CD14-positive monocyte (primary cell): ENCODE results near the gene CACNA1C. TPM values are rescaled to one million over a fixed set of nuclear protein-coding genes. Genes with fewer than 3 reads are reported as not detected.

Experiments used
- DNase-seq, 3 donors: peaks; one replicate each; pipeline ENCODE4 v3.0.0-alpha.2; 2011 to 2022
- H2AFZ ChIP-seq: 2 replicates; pipeline ENCODE4 v1.6.0; 2012; ENCODE audit warnings: mild to moderate bottlenecking, low read depth, low read length, inconsistent platforms; ENCODE audit not compliant: insufficient read depth, poor library complexity, severe bottlenecking
- H3K27ac ChIP-seq, 2 donors: 1 replicate in 1 of 2; 2 replicates in 1 of 2; pipeline ENCODE4 v1.5.1; 2012 to 2013; ENCODE audit warnings: low read length in 2 of 2, control low read depth in 1 of 2, inconsistent platforms in 1 of 2, low read depth in 1 of 2, mild to moderate bottlenecking in 1 of 2
- H3K27me3 ChIP-seq, 2 donors: one replicate each; pipeline versions ENCODE4 v1.6.0 to v1.6.1; 2011 to 2013; ENCODE audit warnings: low read length in 2 of 2; ENCODE audit not compliant: control insufficient read depth in 2 of 2, insufficient read depth in 2 of 2
- H3K36me3 ChIP-seq, 2 donors: replicated peaks in 1 of 2; 1 replicate in 1 of 2; 2 replicates in 1 of 2; pipeline versions ENCODE4 v1.5.1 to v1.6.1; 2012 to 2013; ENCODE audit warnings: low read length in 2 of 2, control low read depth in 1 of 2, inconsistent platforms in 1 of 2, mild to moderate bottlenecking in 1 of 2; ENCODE audit not compliant: insufficient read depth in 2 of 2, control insufficient read depth in 1 of 2
- H3K4me1 ChIP-seq, 2 donors: 1 replicate in 1 of 2; 2 replicates in 1 of 2; pipeline versions ENCODE4 v1.5.1 to v1.6.1; 2012 to 2013; ENCODE audit warnings: low read length in 2 of 2, control low read depth in 1 of 2, inconsistent platforms in 1 of 2, mild to moderate bottlenecking in 1 of 2, moderate library complexity in 1 of 2; ENCODE audit not compliant: insufficient read depth in 2 of 2, control insufficient read depth in 1 of 2
- H3K4me2 ChIP-seq: replicated peaks from 2 replicates; pipeline ENCODE3; 2012; ENCODE audit warnings: low read length, moderate library complexity, mild to moderate bottlenecking; ENCODE audit not compliant: poor library complexity, severe bottlenecking; ENCODE audit errors: extremely low read depth
- H3K4me3 ChIP-seq, 3 experiments: fragments of 200-600 bp in 1 of 3; sonication (generic) in 1 of 3; replicated peaks in 1 of 3; 1 replicate in 2 of 3; 2 replicates in 1 of 3; pipeline ENCODE4 v1.5.1; 2011 to 2013; ENCODE audit warnings: low read length in 3 of 3, mild to moderate bottlenecking in 3 of 3, control low read depth in 2 of 3, low read depth in 2 of 3, inconsistent platforms in 1 of 3, moderate library complexity in 1 of 3
- H3K79me2 ChIP-seq: 2 replicates; pipeline ENCODE4 v1.6.0; 2012; ENCODE audit warnings: mild to moderate bottlenecking, control low read depth, inconsistent platforms, low read length, moderate library complexity; ENCODE audit not compliant: insufficient read depth
- H3K9ac ChIP-seq: 2 replicates; pipeline ENCODE4 v1.6.0; 2017; ENCODE audit warnings: low read length, mild to moderate bottlenecking; ENCODE audit not compliant: insufficient read depth, poor library complexity, severe bottlenecking
- H3K9me3 ChIP-seq, 2 donors: replicated peaks in 1 of 2; 1 replicate in 1 of 2; 2 replicates in 1 of 2; pipeline versions ENCODE4 v1.5.1 to v1.6.1; 2012 to 2013; ENCODE audit warnings: low read length in 2 of 2, control low read depth in 1 of 2; ENCODE audit not compliant: control insufficient read depth in 1 of 2, insufficient read depth in 1 of 2
- H4K20me1 ChIP-seq: 2 replicates; pipeline ENCODE4 v1.6.0; 2012; ENCODE audit warnings: mild to moderate bottlenecking, low read length, control low read depth, moderate library complexity; ENCODE audit not compliant: insufficient read depth
- H3K27ac Mint-ChIP-seq, 7 donors: one replicate each; pipeline ENCODE4 v1.8.0; 2020; ENCODE audit warnings: mild to moderate bottlenecking in 7 of 7, mixed read lengths in 7 of 7, moderate library complexity in 6 of 7, inconsistent platforms in 2 of 7
- H3K27me3 Mint-ChIP-seq, 3 donors: one replicate each; pipeline ENCODE4 v1.8.0; 2021 to 2022; ENCODE audit warnings: low read depth in 3 of 3, mild to moderate bottlenecking in 3 of 3, mixed read lengths in 3 of 3, moderate library complexity in 3 of 3, inconsistent platforms in 1 of 3
- H3K36me3 Mint-ChIP-seq, 2 donors: one replicate each; pipeline ENCODE4 v1.8.0; 2020; ENCODE audit warnings: mixed read lengths in 2 of 2, inconsistent platforms in 1 of 2, mild to moderate bottlenecking in 1 of 2
- H3K4me1 Mint-ChIP-seq: one replicate; pipeline ENCODE4 v1.8.0; 2020; ENCODE audit warnings: mild to moderate bottlenecking, mixed read lengths
- H3K4me3 Mint-ChIP-seq, 2 donors: one replicate each; pipeline ENCODE4 v1.8.0; 2020; ENCODE audit warnings: mild to moderate bottlenecking in 2 of 2, mixed read lengths in 2 of 2, moderate library complexity in 1 of 2
- H3K9me3 Mint-ChIP-seq, 7 donors: one replicate each; pipeline ENCODE4 v1.8.0; 2020 to 2022; ENCODE audit warnings: mixed read lengths in 7 of 7, mild to moderate bottlenecking in 6 of 7, moderate library complexity in 6 of 7, inconsistent platforms in 2 of 7
- CTCF ChIP-seq: fragments of 200-600 bp; IDR thresholded peaks from one replicate; pipeline ENCODE4 v1.8.0; 2022; ENCODE audit warnings: antibody characterized with exemption, mild to moderate bottlenecking
- WGBS: methylation state at CpG from one replicate; pipeline ENCODE4 v1.1.5; 2013; ENCODE audit warnings: missing lambda C conversion rate; ENCODE audit not compliant: insufficient coverage; 5-methylcytosine and 5-hydroxymethylcytosine counted together
- intact Hi-C, 2 donors: fragments of 100-400 bp; cut with micrococcal nuclease; formaldehyde crosslinking; loops; one replicate each; pipeline versions ENCODE4 v1.15.0 to v1.15.1; 2023
- polyA plus RNA-seq, 3 donors: library from polyadenylated mRNA; depleted of rRNA in 1 of 3; unstranded in 2 of 3; stranded (reverse) in 1 of 3; fragments of 300-500 nt in 2 of 3; fragments of >200 nt in 1 of 3; fragmentation: Illumina TruSeq in 2 of 3; gene quantifications; 1 replicate in 2 of 3; 2 replicates in 1 of 3; pipeline ENCODE4 v1.2.3, GENCODE V29; 2012 to 2021

Gene CACNA1C
- polyA plus RNA-seq, 3 donors: not detected

DNA sequence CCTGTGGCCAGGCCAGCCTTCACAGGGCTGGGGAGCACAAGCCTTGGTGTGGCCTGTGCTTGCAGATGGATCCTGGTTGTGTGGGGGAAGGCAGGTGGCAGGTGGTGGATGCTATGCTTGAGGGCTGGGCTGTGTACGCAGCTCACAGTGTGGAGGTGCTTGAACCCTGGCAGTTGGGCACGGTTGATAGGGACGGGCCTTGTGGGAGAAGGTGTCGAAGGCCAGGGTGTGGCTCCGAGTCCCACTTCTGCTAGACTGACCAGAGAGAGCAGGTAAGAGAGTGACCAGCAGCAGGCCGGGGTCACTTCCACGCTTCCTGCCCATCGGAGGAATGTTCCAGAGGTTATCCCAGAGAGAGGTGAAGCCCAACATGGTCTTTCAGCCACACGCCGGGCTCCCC is 85.5 kb downstream of the CACNA1C start:
- Histone ChIP-seq H2AFZ (no peak overlapping the region), H3K27me3 (no peaks in the 10 kb centered on the region), H3K4me3 (no peak overlapping the region), H3K36me3 (no peaks in the 10 kb centered on the region), H3K79me2 (no peaks in the 10 kb centered on the region), H3K9me3 (no peaks in the 10 kb centered on the region), H3K27ac (no peak overlapping the region), H3K9ac (no peak overlapping the region), H4K20me1 (no peaks in the 10 kb centered on the region), H3K4me2 (no peak overlapping the region), H3K4me1 (no peaks in the 10 kb centered on the region)
- Mint-ChIP-seq H3K4me3 (no peak overlapping the region), H3K36me3 (no peaks in the 10 kb centered on the region), H3K27me3 (no peaks in the 10 kb centered on the region), H3K27ac (peak overlapping the region in 1 of 7 donors; percentile 22), H3K9me3 (peaks cover 0 to 3% (median 2%) of the 10 kb centered on the region in 7 donors), H3K4me1 (no peaks in the 10 kb centered on the region)
- 99% methylated on average over 10 of the region's 10 CpGs for WGBS
- TF ChIP-seq CTCF: no peak
- intact Hi-C loops: no loop called here
- no peak for DNase-seq

GRCh38 chr12:2138871-2139308 is 86.1 kb downstream of the CACNA1C start:
- no peaks in the 10 kb centered on the region for H3K36me3 Mint-ChIP-seq
- Histone ChIP-seq H2AFZ (no peak overlapping the region), H4K20me1 (no peaks in the 10 kb centered on the region), H3K9ac (no peak overlapping the region), H3K79me2 (no peaks in the 10 kb centered on the region), H3K27me3 (no peaks in the 10 kb centered on the region), H3K36me3 (no peaks in the 10 kb centered on the region), H3K4me3 (no peak overlapping the region), H3K27ac (no peak overlapping the region), H3K9me3 (no peaks in the 10 kb centered on the region), H3K4me1 (no peaks in the 10 kb centered on the region), H3K4me2 (no peak overlapping the region)
- WGBS: 100% methylated on average over 4 of the region's 6 CpGs
- H3K4me3 Mint-ChIP-seq: no peak overlapping the region
- peak overlapping the region in 1 of 7 donors; percentile 64 for H3K27ac Mint-ChIP-seq
- no peak for TF ChIP-seq CTCF
- H3K27me3 Mint-ChIP-seq: no peaks in the 10 kb centered on the region
- peaks cover 0 to 3% (median 2%) of the 10 kb centered on the region in 7 donors for H3K9me3 Mint-ChIP-seq
- no peaks in the 10 kb centered on the region for H3K4me1 Mint-ChIP-seq
- intact Hi-C loops: no loop called here
- DNase-seq: no peak
